Measurements from ENCODE around the gene LY6G6C. TPM values are rescaled to one million over a fixed set of nuclear protein-coding genes. Genes with fewer than 3 reads are reported as not detected.

The LY6G6C gene
- total RNA-seq, 1 donor from 2014 or later: 1.8 TPM

GRCh38 chr6:31725502-31726350, 4.2 kb upstream of the LY6G6C start:
- peaks cover 22% of the 10 kb centered on the region for H3K27me3 Mint-ChIP-seq (ENCODE audit: unreplicated experiment)
- H3K4me3 Mint-ChIP-seq (ENCODE audit: unreplicated experiment): no peak overlapping the region

GRCh38 chr6:31723980-31724691, 2.6 kb upstream of the LY6G6C start:
- TF ChIP-seq CTCF (IDR thresholded peaks at IDR 0.05; ENCODE audit: partially characterized antibody, unreplicated experiment): no peak
- no peak for DNase-seq
- Mint-ChIP-seq H3K4me3 (ENCODE audit: unreplicated experiment) (no peak overlapping the region), H3K9me3 (ENCODE audit: unreplicated experiment) (peaks cover 16% of the 10 kb centered on the region), H3K27me3 (ENCODE audit: unreplicated experiment) (peaks cover 18% of the 10 kb centered on the region), H3K4me1 (ENCODE audit: low read depth, unreplicated experiment) (no peaks in the 10 kb centered on the region), H3K27ac (ENCODE audit: unreplicated experiment) (no peak overlapping the region), H3K36me3 (ENCODE audit: unreplicated experiment) (peaks cover 14% of the 10 kb centered on the region)

More at GRCh38 chr6:31725502-31726350, 4.2 kb upstream of the LY6G6C start:
- H3K36me3 Mint-ChIP-seq (ENCODE audit: unreplicated experiment): peaks cover 14% of the 10 kb centered on the region
- H3K27ac Mint-ChIP-seq (ENCODE audit: unreplicated experiment): peak overlapping the region; percentile 69
- H3K4me1 Mint-ChIP-seq (ENCODE audit: low read depth, unreplicated experiment): peaks cover 6% of the 10 kb centered on the region
- DNase-seq: no peak
- no peak for TF ChIP-seq CTCF (IDR thresholded peaks at IDR 0.05; ENCODE audit: partially characterized antibody, unreplicated experiment)
- peaks cover 12% of the 10 kb centered on the region for H3K9me3 Mint-ChIP-seq (ENCODE audit: unreplicated experiment)

- H3K27ac Mint-ChIP-seq (ENCODE audit: unreplicated experiment): no peak within 1 kb of the TSS
- peaks cover 14% of the 10 kb centered on the region for H3K36me3 Mint-ChIP-seq (ENCODE audit: unreplicated experiment)
- peaks cover 14% of the 10 kb centered on the region for H3K9me3 Mint-ChIP-seq (ENCODE audit: unreplicated experiment)
- no peaks in the 10 kb centered on the region for H3K4me1 Mint-ChIP-seq (ENCODE audit: low read depth, unreplicated experiment)
- no peak for TF ChIP-seq CTCF (IDR thresholded peaks at IDR 0.05; ENCODE audit: partially characterized antibody, unreplicated experiment)
- H3K27me3 Mint-ChIP-seq (ENCODE audit: unreplicated experiment): peaks cover 17% of the 10 kb centered on the region
- H3K4me3 Mint-ChIP-seq (ENCODE audit: unreplicated experiment): no peak within 1 kb of the TSS
- DNase-seq: no peak
Measured at GRCh38 chr6:31723245-31723979, 1.9 kb upstream of the LY6G6C start, which contains the start of gene MPIG6B. Gene MPIG6B (plus strand): TSS chr6:31723373. CDS start chr6:31723384, 11 bp downstream.

GRCh38 chr6:31722173-31722572, 627 bp upstream of the LY6G6C start:
- DNase-seq: no peak
- Mint-ChIP-seq H3K4me1 (ENCODE audit: low read depth, unreplicated experiment) (no peaks in the 10 kb centered on the region), H3K36me3 (ENCODE audit: unreplicated experiment) (peaks cover 14% of the 10 kb centered on the region), H3K9me3 (ENCODE audit: unreplicated experiment) (peaks cover 14% of the 10 kb centered on the region), H3K4me3 (ENCODE audit: unreplicated experiment) (no peak overlapping the region), H3K27me3 (ENCODE audit: unreplicated experiment) (peaks cover 14% of the 10 kb centered on the region), H3K27ac (ENCODE audit: unreplicated experiment) (no peak overlapping the region)
- no peak for TF ChIP-seq CTCF (IDR thresholded peaks at IDR 0.05; ENCODE audit: partially characterized antibody, unreplicated experiment)
